WTC11 (cell line): ENCODE measurements around the gene KRTAP24-1. TPM values are rescaled to one million over a fixed set of nuclear protein-coding genes. Genes with fewer than 3 reads are reported as not detected.

Experiments
- ATAC-seq: fragments of 200-7000 bp; cut with Tn5 transposase; 2 replicates; pipeline ENCODE4 v1.10.0; 2021; ENCODE audit warnings: mild to moderate bottlenecking, moderate library complexity
- CTCF ChIA-PET: fragments of 300-600 bp; sonication (Branson Sonifier 250); formaldehyde crosslinking; loops from one replicate; lab custom pipeline; 2021; ENCODE audit warnings: antibody characterized with exemption; lab: Charles Lee
- POLR2A ChIA-PET: fragments of 350-600 bp; sonication (Branson Sonifier 250); formaldehyde crosslinking; loops from one replicate; lab custom pipeline; 2021; ENCODE audit warnings: antibody characterized with exemption; lab: Charles Lee
- DNase-seq: peaks from one replicate; pipeline ENCODE4 v3.0.0; 2021; ENCODE audit warnings: low spot score
- H3K27ac Mint-ChIP-seq: 2 replicates; pipeline ENCODE4 v1.8.0; 2021; ENCODE audit warnings: mixed read lengths
- H3K27me3 Mint-ChIP-seq: 2 replicates; pipeline ENCODE4 v1.8.0; 2021; ENCODE audit warnings: low read depth, mild to moderate bottlenecking, moderate library complexity, mixed read lengths
- H3K36me3 Mint-ChIP-seq: 2 replicates; pipeline ENCODE4 v1.8.0; 2021; ENCODE audit warnings: mixed read lengths
- H3K4me1 Mint-ChIP-seq: 2 replicates; pipeline ENCODE4 v1.8.0; 2022; ENCODE audit warnings: mixed read lengths
- H3K4me3 Mint-ChIP-seq: 2 replicates; pipeline ENCODE4 v1.8.0; 2021; ENCODE audit warnings: mild to moderate bottlenecking, moderate library complexity, mixed read lengths
- H3K9me3 Mint-ChIP-seq: 2 replicates; pipeline ENCODE4 v1.8.0; 2021; ENCODE audit warnings: mixed read lengths
- ATF6 ChIP-seq: sonication (generic); formaldehyde crosslinking; IDR thresholded peaks from 2 replicates; pipeline ENCODE4 v1.8.1; 2023; ENCODE audit warnings: mild to moderate bottlenecking, missing genetic modification reagents
- CREM ChIP-seq: sonication (generic); formaldehyde crosslinking; IDR thresholded peaks from 2 replicates; pipeline ENCODE4 v1.8.1; 2022; ENCODE audit warnings: mild to moderate bottlenecking, missing genetic modification reagents, moderate library complexity
- CTCF ChIP-seq: fragments of 200-600 bp; IDR thresholded peaks from 2 replicates; pipeline ENCODE4 v1.8.0; 2022; ENCODE audit warnings: antibody characterized with exemption
- E2F5 ChIP-seq: sonication (generic); formaldehyde crosslinking; IDR thresholded peaks from 2 replicates; pipeline ENCODE4 v1.8.1; 2022; ENCODE audit warnings: mild to moderate bottlenecking, moderate library complexity, missing genetic modification reagents
- MAX ChIP-seq: sonication (generic); formaldehyde crosslinking; IDR thresholded peaks from 2 replicates; pipeline ENCODE4 v1.8.0; 2022; ENCODE audit warnings: mild to moderate bottlenecking, missing genetic modification reagents
- MXD4 ChIP-seq: fragments of 250-450 bp; sonication (Bioruptor Pico); IDR thresholded peaks from 2 replicates; pipeline ENCODE4 v1.8.0; 2021; ENCODE audit warnings: mild to moderate bottlenecking, moderate library complexity, borderline replicate concordance
- NR2C2 ChIP-seq: sonication (generic); formaldehyde crosslinking; IDR thresholded peaks from 2 replicates; pipeline ENCODE4 v1.8.0; 2022; ENCODE audit warnings: mild to moderate bottlenecking, missing genetic modification reagents
- NR3C1 ChIP-seq: sonication (generic); formaldehyde crosslinking; conservative IDR thresholded peaks from 2 replicates; pipeline ENCODE4 v1.8.1; 2023; ENCODE audit warnings: low read depth, mild to moderate bottlenecking, missing genetic modification reagents
- OVOL2 ChIP-seq: fragments of 250-450 bp; sonication (Bioruptor Pico); IDR thresholded peaks from 2 replicates; pipeline ENCODE4 v1.9.0; 2021; ENCODE audit warnings: mild to moderate bottlenecking, borderline replicate concordance
- RORB ChIP-seq: fragments of 250-450 bp; sonication (Bioruptor Pico); IDR thresholded peaks from 2 replicates; pipeline ENCODE4 v1.9.0; 2021; ENCODE audit warnings: mild to moderate bottlenecking
- SMAD3 ChIP-seq: sonication (generic); formaldehyde crosslinking; IDR thresholded peaks from 2 replicates; pipeline ENCODE4 v1.8.0; 2022; ENCODE audit warnings: missing genetic modification reagents, mild to moderate bottlenecking, borderline replicate concordance
- USF1 ChIP-seq: sonication (generic); formaldehyde crosslinking; IDR thresholded peaks from 2 replicates; pipeline ENCODE4 v1.8.0; 2022; ENCODE audit warnings: mild to moderate bottlenecking, missing genetic modification reagents
- ZNF232 ChIP-seq: sonication (generic); formaldehyde crosslinking; IDR thresholded peaks from 2 replicates; pipeline ENCODE4 v1.8.0; 2022; ENCODE audit warnings: mild to moderate bottlenecking, missing genetic modification reagents
- ZNF317 ChIP-seq: sonication (generic); formaldehyde crosslinking; IDR thresholded peaks from 2 replicates; pipeline ENCODE4 v1.8.1; 2023; ENCODE audit warnings: low read depth, mild to moderate bottlenecking, moderate library complexity, missing genetic modification reagents, borderline replicate concordance
- ZNF416 ChIP-seq: fragments of 250-450 bp; sonication (Bioruptor Pico); IDR thresholded peaks from 2 replicates; pipeline ENCODE4 v1.9.0; 2021; ENCODE audit warnings: mild to moderate bottlenecking, inconsistent platforms
- ZNF425 ChIP-seq: fragments of 250-450 bp; sonication (Bioruptor Pico); conservative IDR thresholded peaks from 2 replicates; pipeline ENCODE4 v1.9.0; 2021; ENCODE audit warnings: mild to moderate bottlenecking
- ZNF532 ChIP-seq: fragments of 250-450 bp; sonication (Bioruptor Pico); IDR thresholded peaks from 2 replicates; pipeline ENCODE4 v1.9.0; 2021; ENCODE audit warnings: mild to moderate bottlenecking, borderline replicate concordance
- total RNA-seq: library from RNA; stranded (reverse); gene quantifications from 3 replicates; pipeline ENCODE4 v1.2.3, GENCODE V29; 2021

Gene KRTAP24-1
- total RNA-seq, 1 experiment from 2014 or later: not detected

- ChIA-PET POLR2A (no interaction called here), CTCF (interaction anchor here (1.2 to 1.4 kb wide), 2 partner anchors 14 to 137 kb away, joined by 3 read pairs; no protein-coding TSS in a partner anchor)
- H3K4me3 Mint-ChIP-seq: no peak overlapping the region
- no peaks in the 10 kb centered on the region; the same call in 1 of the 2 replicates for H3K27me3 Mint-ChIP-seq
- DNase-seq (no peak), ATAC-seq (no peak)
- H3K27ac Mint-ChIP-seq: no peak overlapping the region
- H3K9me3 Mint-ChIP-seq: no peaks in the 10 kb centered on the region
- TF ChIP-seq CTCF (no peak), NR3C1 (CRISPR knock-in tag) (no peak), OVOL2 (no peak), NR2C2 (CRISPR knock-in tag) (no peak), USF1 (CRISPR knock-in tag) (no peak), MXD4 (CRISPR knock-in tag) (no peak), CREM (no peak), ATF6 (CRISPR knock-in tag) (no peak)
- no peaks in the 10 kb centered on the region for H3K36me3 Mint-ChIP-seq
- no peaks in the 10 kb centered on the region for H3K4me1 Mint-ChIP-seq
These were observed 11.1 kb downstream of the KRTAP24-1 start for GRCh38 chr21:30271611-30272010.

- CTCF ChIA-PET: no interaction called here
These were observed 11.6 kb downstream of the KRTAP24-1 start for GRCh38 chr21:30271156-30271555.

More at GRCh38 chr21:30271156-30271555, 11.6 kb downstream of the KRTAP24-1 start:
- POLR2A ChIA-PET: no interaction called here
- DNase-seq: no peak
- Mint-ChIP-seq H3K27ac (no peak overlapping the region), H3K27me3 (no peaks in the 10 kb centered on the region; the same call in 1 of the 2 replicates), H3K9me3 (no peaks in the 10 kb centered on the region), H3K4me1 (no peaks in the 10 kb centered on the region), H3K4me3 (no peak overlapping the region), H3K36me3 (no peaks in the 10 kb centered on the region)
- TF ChIP-seq MAX (CRISPR knock-in tag) (no peak), ZNF416 (CRISPR knock-in tag) (no peak), RORB (CRISPR knock-in tag) (no peak), ZNF532 (CRISPR knock-in tag) (no peak), E2F5 (no peak), SMAD3 (no peak), USF1 (CRISPR knock-in tag) (no peak), ZNF317 (no peak), ZNF425 (CRISPR knock-in tag) (no peak), ZNF232 (CRISPR knock-in tag) (no peak)
- ATAC-seq: no peak
